Activated T-cell treated with anti-CD3 and anti-CD28 coated beads for 4 hours (primary cell): Measurements from ENCODE around the gene UGT2A1.

Source experiments
- DNase-seq: peaks from one replicate; pipeline ENCODE4 v3.0.0-alpha.2; 2020

UGT2A1 gene

GRCh38 chr4:69584135-69584534 lies 68.9 kb downstream of the UGT2A1 start:
- no peak for DNase-seq

GRCh38 chr4:69583543-69583942 lies 69.5 kb downstream of the UGT2A1 start:
- DNase-seq, result no peak

- no peak for DNase-seq
Measured at GRCh38 chr4:69577245-69577644, 75.8 kb downstream of the UGT2A1 start.

GRCh38 chr4:69576251-69576877 lies 76.7 kb downstream of the UGT2A1 start:
- DNase-seq, result no peak

GRCh38 chr4:69568787-69569186 lies 84.3 kb downstream of the UGT2A1 start:
- DNase-seq, result no peak

GRCh38 chr4:69563424-69563823 lies 89.6 kb downstream of the UGT2A1 start:
- no peak for DNase-seq

GRCh38 chr4:69549651-69550050 lies 103.4 kb downstream of the UGT2A1 start:
- no peak for DNase-seq

GRCh38 chr4:69546134-69546765 lies 106.8 kb downstream of the UGT2A1 start:
- no peak for DNase-seq
